Measurements from ENCODE around the gene CFAP92.

- no peak for TF ChIP-seq POLR2A (IDR thresholded peaks at IDR 0.05)
- TF ChIP-seq CTCF (IDR thresholded peaks at IDR 0.05 in 8 of 11, conservative IDR thresholded peaks at IDR 0.05 in 3 of 11): no peak
Measured at GRCh38 chr3:128988286-128988685, 5.6 kb downstream of the CFAP92 start.

Measured in spleen (tissue), 7 donors.